GM12891 (cell line): ENCODE results near the gene SMARCA4.

Experiments
- POLR2A ChIP-seq: IDR thresholded peaks from 2 replicates; pipeline ENCODE4 v1.6.1; 2011; ENCODE audit warnings: low read depth, low read length, control low read depth
- POLR2AphosphoS5 ChIP-seq: IDR thresholded peaks from 2 replicates; pipeline ENCODE4 v1.6.1; 2011; ENCODE audit warnings: low read depth, low read length, control low read depth

DNA sequence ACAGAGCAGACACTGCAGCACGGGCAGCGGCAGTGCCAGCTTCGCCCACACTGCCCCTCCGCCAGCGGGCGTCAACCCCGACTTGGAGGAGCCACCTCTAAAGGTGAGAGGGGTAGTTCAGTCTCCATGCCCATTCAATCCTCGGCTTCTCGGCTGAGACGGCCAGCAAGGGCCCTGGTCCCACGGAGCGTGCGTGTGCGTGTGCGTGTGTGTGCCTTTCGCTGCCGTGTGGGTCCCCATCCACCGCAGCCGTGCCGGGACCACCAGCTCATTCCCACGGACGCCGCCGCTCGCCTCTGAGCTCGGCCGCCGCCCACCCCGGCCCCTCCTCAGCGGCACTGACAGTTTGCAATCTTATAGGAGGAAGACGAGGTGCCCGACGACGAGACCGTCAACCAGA, 72.9 kb downstream of the SMARCA4 start:
- TF ChIP-seq POLR2AphosphoS5: no peak
- no peak for TF ChIP-seq POLR2A
